Islet precursor cell (in vitro differentiated cells): ENCODE measurements around the gene NRXN3.

Source experiments
- DNase-seq: peaks from one replicate; pipeline ENCODE4 v3.0.0-alpha.2; 2018

The NRXN3 gene

DNA sequence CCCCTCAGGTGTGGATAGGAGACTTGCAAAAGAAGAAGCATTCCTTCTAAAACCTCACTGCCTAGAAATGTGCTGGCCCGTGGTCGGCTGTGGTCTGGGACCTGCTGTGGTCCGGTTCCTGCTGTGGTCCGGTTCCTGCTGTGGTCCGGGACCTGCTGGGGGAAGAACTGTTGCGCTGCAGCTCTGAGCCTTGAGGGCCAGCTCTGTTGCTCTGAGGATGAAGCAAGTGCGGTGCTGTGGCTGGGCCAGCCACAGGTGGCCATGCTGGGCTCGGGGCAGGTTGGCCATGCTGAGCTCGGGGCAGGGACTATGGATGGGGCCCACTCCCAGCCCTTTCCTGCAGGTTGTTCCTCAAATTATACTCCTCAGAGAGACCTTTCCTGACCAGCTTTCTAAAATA, 5.2 kb downstream of the NRXN3 start:
- no peak for DNase-seq

DNA sequence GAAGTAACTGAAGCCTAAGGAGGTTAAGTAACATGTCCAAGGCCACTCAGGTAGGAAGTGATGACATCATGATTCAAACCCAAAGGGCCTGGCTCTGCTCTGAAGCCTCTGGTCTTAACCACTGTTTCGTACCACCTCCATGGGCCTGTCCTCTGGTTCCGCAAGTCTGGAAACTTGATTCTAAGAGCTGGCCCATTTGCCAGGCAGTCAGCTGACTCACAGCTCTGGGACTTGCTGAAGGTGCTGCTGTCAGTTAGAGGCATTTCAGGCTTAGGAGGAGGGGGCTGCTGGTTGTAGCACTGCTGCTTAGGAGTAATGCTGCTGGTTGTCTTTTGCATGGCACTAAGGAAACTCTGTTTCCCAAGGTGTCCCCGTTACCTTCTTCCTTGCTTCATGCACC, 7.9 kb downstream of the NRXN3 start:
- DNase-seq: peak; percentile 70

DNA sequence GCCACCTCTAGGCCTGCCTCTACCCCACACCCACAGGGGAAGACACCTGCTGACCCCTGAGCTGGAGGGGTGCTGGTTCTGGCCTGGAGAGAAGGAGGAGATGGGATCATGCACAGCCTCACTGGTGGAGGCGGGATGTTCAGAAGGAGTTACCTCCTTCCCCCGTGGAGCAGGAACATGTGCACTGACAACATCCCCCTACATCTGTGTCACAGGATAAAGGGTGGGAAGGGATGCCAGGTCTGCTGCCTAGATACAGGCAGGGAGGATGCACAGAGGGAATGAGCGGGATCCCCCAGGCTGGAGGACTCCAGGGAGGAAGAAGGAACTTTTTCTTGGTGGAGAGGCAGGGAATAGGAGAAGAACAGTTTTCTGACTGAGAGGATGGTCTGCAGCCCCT, 8.8 kb downstream of the NRXN3 start:
- DNase-seq: no peak

DNA sequence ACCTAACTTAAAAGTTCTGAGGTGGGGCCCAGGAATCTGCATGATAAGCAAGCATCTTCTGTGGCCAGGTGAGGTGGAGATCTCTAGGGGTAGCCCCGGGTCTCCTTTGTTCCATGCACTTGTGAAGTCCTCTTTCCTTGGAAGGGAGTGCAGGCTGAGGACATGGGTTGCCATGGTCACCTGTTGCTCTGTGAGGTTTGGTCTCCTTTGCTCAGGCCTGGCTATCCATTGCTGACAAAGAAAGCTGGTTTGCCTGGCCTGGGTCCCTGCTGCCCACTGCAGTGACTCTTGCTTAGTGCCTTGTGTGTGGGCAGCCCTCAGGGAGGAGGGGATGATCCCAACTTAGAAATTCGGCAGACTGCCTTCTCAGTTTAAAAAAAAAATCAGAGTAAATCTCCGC, 11.1 kb downstream of the NRXN3 start:
- DNase-seq: no peak

DNA sequence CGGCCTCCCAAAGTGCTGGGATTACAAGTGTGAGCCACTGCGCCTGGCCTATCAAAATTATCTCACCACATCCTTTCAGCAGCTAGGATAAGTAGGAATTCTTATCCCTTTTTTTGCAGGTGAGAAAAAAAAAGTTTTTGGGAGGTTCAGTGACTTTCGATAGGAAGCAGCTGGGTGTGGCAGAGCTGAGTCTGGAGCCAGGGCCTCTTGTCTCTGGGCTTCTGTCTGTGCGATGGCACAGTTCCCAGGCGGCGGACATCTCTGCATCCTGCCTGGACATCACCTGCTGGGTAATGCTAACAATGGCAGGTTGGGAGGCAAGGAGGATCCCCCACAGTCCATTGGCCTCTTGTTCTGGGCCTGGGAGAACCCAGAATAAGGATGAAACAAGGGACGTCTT, 12.5 kb downstream of the NRXN3 start:
- no peak for DNase-seq

DNA sequence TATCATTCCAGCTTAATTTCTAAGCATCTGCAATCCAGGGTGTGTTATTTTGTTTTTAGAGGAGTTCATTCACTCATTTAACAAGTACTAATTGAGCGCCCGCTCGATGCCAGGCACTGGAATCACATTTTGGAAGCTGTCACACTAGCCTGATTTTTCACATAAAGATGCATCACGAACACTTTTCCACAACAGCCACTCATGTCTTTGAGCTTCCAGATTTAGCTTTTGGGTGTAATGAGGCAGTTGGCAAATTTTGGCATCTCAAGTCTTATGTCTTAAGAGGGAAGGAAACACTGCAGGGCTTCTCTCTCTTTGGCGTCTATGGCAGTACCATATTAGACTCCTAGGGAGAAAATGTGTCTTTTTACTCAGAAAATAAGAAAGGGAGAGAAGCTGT, 14.0 kb downstream of the NRXN3 start:
- no peak for DNase-seq

DNA sequence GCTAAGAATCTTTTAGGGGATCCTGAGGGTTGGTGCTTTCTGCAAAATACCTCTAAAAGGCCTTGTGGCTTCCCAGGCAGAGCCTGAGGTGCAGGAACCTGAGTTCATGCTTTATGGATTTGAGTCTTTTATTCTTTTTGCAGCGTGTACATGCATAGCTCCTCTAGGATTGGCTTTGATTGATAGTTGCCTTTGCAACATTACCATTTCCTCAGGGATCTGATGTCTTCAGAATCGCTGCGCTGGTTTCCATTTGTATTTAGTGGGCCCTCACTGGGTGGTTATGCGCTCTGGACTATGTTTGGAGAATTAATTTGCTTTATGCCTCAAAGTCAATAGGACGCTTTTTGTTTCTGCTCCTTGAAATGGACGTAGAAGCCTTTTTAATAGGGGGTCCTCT, 16.1 kb downstream of the NRXN3 start:
- DNase-seq: no peak

DNA sequence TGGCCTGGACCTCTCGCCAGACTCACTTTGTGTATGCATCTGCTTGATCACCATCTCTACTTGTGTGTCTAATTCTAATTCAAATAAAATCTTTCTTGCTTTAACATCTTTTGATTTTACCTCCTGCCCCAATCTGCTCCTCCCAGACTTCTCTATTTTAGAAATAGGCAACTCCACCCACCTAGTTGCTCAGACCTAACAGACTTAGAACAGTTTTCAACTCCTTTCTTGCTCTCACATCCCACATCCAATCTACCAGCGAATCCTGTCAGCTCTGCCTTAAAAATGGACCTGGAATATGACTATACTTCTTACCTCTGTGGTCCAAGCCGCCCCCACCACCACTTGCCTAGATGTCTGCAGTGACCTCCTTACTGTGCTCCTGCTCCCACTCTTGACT, 18.7 kb downstream of the NRXN3 start:
- DNase-seq: no peak

DNA sequence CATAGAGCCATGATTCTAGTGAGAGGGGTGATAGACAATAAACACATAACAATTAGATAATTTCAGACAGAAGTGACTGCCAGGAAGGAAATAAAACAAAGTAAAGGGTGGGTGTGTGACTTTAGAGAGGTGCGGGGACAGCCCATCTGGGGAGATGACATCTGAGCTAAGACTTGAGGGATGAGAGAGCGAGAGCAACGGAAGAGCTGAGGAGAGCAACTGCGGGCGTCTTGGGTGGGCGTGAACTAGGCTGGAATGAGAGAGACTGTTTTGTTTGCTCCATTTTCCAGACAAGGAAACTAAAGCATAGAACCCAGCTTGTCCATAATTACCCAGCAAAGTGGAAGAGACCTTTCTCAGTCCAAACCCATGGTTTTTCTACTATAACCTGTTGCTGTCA, 25.3 kb downstream of the NRXN3 start:
- DNase-seq: no peak

DNA sequence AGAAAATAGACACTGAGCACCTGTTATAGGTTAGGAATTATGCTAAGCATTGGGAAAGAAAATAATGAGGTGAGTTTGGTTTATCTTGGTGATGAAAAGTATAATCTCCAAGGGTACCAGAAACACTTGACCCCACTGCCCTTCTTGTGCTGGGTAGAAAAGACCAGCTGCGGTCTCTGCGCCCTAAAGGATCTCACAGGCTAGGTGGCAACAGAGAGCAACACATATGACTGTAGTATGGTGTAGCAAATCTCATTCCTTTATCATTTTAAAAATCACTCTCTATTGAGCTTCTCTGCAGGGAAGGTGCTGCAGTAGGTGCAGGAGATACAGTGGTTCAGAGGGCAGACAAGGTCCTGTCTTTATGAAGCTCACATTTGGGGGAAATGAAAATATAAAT, 26.1 kb downstream of the NRXN3 start:
- DNase-seq: no peak

DNA sequence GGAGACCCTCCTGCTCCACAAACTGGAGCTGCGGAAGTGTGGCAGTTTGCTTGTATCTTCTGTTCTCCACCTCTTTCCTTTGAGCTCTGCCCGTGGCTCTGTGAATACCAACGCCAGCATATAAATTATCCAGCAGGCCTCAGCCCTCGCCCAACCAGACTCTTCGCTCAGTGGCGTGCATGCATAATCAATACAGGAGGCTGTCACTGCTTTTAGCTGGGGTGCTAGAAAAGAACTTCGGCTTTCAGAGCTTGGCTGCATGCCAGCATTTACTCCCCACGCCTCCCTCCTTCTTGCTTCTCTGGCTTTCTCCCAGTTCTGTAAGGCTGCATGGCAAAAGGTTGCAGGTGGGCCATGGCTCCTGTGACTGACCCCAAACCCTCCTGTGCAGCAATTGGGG, 26.9 kb downstream of the NRXN3 start:
- DNase-seq: no peak

DNA sequence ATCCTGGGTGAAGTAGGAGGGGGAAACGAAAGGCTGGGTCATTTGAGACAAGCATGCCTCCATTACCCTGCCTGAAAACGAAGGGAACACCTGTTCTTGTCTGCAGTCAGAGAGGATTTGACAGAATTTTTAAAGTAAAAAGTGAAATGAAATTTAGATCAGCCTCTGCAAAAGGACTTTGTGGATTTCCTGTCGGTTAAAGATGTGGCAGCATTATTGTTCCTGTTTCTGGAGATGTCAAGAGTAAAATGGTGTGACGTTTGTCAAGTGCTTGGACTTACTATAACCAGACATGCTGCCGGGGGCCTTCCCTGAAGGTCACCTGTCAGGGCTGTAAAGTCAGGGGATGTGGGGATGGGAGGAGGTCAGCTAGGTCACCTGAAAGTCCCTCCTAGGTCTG, 32.0 kb downstream of the NRXN3 start:
- DNase-seq: no peak

DNA sequence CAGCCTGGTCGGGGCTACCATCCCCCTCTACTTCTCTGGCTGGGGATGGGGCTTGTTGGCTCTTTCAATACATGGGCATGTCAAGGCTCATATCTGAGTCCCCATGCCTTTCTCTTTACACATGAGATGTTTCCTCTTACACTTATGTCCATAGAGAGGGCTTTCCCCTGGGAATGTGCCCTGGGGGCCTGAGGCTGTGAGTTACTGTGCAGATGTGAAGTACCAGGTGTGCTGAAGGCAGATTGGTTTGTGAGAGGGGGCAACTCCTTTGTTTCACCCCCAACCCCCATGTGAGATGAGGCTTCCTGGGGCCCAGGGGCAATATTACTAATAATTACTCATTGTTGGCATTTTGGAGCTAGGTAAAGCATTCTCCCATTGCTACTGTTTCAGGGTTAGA, 32.8 kb downstream of the NRXN3 start:
- DNase-seq: peak; percentile 67

DNA sequence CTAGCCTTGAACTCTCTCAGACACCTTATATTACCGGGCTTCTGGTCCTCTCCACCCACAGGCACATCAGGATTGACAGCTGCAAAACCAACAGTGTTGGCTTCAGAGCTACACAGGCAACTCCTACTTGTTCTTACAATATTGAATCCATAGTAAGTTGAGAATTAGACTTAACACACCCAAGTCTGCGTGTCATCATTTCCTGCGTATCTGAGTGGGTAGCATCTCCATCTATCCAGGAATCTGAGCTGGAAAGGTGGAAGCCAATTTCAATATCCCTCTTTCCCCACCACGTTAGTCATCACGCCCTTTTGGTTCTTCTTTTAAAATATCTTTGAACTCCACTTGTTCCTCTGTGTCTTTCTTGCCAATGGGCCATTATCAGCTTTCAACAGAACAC, 37.2 kb downstream of the NRXN3 start:
- DNase-seq: no peak

DNA sequence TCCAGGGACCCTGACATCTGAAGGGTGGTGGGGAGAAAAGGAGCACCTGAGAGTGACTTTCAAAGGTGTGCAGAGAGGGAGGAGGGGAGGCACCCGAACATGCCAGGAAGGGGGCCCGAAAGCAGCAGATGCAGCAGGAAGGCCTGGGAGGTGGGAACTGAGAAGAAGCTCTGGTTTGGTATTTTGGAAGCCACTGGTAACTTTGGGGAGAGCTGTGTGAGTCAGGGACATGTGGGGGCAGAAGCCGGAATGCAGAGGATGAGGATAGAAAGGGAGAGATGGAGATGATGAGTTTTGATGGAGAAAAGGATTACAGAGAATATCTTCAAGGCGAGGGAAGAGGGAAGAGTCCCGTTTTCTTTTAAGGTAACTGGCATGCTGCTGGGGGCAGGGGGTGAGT, 50.1 kb downstream of the NRXN3 start:
- no peak for DNase-seq

DNA sequence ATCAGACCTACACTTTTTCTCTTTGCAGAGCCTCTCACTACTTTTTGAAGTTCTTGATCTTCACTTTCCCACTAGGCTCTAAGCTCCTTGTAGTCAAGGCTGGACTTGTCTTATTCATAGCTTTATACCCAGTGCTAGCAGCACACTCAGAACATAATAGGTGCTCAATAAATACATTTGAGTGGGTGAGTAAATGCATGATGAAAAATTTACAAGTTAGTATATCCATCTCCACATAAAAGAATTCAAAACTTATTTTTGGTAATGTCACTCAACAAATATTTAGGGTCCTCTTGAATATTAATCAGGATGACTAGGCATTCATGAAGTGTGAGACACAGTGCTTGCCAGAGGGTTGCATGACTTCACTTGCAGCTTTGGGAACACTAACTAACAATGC, 52.6 kb downstream of the NRXN3 start:
- DNase-seq: no peak

DNA sequence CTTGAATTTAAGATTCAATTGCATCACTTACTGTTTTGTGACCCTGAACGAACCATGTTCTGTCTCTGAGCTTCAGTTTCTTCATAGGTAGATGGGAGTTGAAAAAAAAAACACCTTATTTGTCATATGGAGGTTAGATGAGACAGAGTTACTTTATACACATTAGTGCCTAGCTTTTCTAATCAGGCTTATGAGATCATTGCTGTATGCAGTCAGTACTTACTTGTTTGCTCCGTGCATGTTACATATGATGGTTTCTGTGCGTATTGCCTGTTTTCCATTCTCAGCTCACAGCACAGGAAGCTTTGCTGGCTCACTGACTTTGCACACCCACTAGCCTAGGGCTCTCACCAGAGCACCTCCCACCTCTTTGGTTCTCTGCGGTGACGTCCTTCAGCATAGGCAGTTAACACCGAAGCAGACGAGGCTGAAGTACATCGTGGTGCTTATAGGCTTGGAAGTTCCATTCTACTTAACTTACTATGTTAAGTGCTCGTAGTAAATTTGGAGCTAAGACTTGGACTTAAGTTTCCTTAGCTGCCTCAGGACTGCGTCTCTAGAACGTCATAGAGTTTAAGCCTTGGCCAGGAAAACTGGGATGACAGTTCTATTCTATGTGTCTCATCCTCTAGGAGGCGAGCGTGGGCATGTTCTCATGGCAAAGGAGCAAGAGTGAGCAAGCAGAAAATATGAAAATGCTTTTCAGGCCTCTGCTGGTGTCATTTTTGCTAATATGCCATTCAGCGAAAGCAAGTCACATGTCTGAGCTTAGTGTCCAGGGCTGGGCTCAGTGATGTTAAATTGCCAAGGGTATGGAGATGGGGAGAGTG, 57.3 kb downstream of the NRXN3 start:
- no peak for DNase-seq

DNA sequence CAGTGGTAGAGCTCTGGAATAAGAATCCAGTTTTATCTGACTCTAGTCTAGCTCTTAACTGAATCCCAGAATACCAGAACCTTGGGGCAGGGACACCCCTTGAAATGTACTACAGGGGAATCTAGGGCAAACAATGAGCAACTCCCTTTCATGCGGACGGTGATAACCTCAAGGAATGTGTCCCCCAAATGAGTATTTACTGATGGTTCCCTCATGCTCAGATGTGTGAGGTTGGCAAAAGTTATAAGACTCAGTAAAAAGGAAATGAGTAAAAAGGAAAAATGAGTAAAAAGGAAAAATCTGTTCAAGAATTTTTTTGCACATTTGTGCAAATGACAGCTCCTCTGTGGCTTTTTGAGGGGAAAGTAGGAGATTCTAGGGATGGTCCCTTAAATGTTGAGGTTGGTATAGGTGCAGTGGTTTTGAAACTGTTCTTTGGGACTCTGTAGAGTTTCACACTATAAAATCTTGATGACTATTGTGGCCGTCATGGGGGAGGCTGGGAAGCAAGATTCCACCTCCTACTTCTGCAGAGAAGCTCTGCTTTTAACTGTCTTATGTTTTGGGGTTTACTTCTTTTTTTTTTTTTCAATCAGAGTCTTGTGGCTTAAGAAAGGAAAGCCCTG, 58.6 kb downstream of the NRXN3 start:
- DNase-seq: no peak

DNA sequence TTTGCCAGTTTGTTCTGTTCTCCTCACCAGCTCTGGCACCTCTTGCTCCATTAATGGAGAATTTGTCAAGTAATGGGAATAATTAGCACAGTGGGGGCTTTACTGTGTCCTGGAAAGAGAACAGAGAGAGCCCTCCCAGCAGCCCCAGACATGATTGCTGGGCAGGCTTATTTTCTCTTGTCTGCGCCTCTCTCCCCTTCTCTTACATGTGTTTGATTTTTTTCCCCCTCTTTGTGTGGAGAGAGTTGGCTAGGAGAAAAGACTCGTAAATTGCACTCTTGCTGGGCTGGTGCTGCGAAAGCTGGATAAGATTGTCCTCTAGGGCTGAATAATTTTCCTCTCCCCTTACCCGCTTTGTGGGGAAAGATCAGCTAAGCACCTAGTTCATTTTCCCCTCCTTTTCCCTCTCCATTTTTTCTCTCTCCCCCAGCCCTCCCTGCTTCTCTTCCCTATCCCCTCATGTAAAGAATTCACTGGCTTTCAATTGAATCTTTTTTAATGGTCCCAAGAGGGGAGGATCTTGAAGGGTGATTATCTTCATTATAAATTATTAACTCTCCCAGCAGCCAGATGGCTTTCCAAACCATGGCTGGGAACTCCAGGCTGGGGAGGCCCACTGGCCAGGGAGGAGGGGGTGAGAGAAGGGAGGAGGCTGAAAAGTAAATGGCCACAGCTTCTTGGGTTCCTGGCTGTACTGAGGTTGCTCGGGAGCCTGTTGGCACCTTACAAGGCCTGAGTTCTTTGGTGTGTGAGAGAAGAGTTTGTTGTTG, 62.2 kb downstream of the NRXN3 start:
- no peak for DNase-seq

DNA sequence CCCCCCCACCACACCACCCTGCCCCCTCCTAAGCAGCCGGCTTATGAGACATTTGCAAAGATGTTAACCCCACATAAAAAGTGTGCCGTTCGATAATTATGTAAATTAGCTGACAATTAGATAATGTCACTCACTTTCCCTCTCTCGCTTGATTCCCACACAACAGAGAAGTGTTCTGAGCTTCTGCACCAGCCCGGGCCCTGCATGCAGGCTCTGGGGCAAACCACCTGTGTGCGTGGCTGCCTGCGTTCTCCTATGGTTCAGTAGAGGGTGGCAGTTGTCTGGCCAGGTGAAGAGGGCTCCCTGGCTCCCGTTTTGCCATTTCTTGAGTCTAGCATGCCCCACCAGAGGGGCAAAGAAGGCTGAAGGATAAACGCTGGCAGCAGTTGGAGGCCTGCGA, 68.0 kb downstream of the NRXN3 start:
- no peak for DNase-seq

DNA sequence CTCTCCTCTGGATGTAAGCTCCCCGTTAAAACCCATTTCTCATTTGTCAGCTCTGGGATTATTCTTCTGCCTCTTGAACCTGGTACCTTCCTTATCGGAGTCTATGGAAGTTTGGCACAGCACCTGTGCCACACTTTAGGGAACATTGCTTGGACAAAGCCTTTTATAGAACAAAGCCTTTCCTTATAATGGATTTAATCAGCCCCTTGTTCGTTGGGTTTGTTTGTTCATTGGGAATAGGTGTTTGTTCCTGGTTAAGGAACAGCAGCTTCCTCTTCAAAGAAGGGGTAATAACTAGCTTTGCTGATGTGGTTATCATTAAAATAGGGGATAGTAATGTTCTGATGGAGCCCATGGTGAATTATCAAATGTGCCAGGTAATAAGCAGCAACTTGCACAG, 70.4 kb downstream of the NRXN3 start:
- DNase-seq: no peak

DNA sequence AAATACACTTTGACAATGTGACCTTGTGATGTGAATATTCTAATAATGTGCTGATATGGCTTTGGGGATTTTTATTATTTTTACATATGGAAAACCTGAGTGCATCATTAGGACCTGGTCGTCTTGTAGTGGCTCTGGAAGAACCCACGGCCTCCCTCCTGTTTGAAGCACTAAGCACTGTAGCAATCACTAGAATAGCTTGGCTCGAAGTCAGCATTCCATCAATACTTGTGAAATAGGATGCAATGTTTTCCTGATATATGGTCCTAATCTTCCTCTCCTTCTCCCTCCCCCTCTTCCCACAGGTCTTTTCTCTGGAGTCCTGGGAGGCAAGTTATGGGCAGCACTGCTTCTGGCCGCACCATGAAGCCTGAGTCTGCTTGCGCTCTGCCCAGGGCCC, 71.9 kb downstream of the NRXN3 start:
- DNase-seq: no peak

DNA sequence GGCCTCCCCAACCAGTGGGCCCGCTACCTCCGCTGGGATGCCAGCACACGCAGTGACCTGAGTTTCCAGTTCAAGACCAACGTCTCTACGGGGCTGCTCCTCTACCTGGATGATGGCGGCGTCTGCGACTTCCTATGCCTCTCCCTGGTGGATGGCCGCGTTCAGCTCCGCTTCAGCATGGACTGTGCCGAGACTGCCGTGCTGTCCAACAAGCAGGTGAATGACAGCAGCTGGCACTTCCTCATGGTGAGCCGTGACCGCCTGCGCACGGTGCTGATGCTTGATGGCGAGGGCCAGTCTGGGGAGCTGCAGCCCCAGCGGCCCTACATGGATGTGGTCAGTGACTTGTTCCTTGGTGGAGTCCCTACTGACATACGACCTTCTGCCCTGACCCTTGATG, 73.0 kb downstream of the NRXN3 start:
- DNase-seq: no peak

DNA sequence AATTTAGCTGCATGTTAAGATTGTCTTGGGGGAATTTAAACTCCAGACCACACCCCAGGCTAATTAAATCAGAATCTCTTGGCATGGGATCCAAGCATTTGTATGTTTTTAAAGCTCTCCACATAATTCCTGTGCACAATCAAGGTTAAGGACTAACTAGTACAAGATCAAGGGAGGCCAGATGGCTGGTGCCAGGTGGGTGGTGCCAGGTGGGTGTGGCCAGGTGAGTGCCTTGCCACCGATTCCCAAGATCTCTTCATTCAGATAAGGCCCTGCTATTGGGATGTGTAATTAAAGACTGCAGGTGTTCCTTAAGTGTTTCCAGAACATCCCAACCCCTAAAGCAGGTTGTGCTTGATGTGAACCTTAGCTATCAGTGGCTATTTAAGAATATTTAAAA, 75.1 kb downstream of the NRXN3 start:
- no peak for DNase-seq
